Endodermal cell (in vitro differentiated cells): ENCODE results near the gene NLK. TPM values are rescaled to one million over a fixed set of nuclear protein-coding genes. Genes with fewer than 3 reads are reported as not detected.

Experiments used
- DNase-seq: peaks from one replicate; pipeline ENCODE4 v3.0.0-alpha.2; 2017
- H3K27ac ChIP-seq: 2 replicates; pipeline ENCODE4 v1.5.1; 2013; ENCODE audit warnings: mild to moderate bottlenecking, low read depth, low read length, moderate library complexity
- H3K27me3 ChIP-seq: 2 replicates; pipeline ENCODE4 v1.6.1; 2013; ENCODE audit warnings: mild to moderate bottlenecking, low read length, moderate library complexity; ENCODE audit not compliant: insufficient read depth, control insufficient read depth, poor library complexity, severe bottlenecking
- H3K36me3 ChIP-seq: 2 replicates; pipeline ENCODE4 v1.7.0; 2013; ENCODE audit warnings: mild to moderate bottlenecking, low read length, moderate library complexity; ENCODE audit not compliant: control insufficient read depth, insufficient read depth
- H3K4me1 ChIP-seq: one replicate; pipeline ENCODE4 v1.7.0; 2013; ENCODE audit warnings: low read length; ENCODE audit not compliant: control insufficient read depth, insufficient read depth
- H3K4me3 ChIP-seq: 2 replicates; pipeline ENCODE4 v1.5.1; 2013; ENCODE audit warnings: mild to moderate bottlenecking, low read length, moderate library complexity
- H3K9ac ChIP-seq: 2 replicates; pipeline ENCODE4 v1.6.1; 2013; ENCODE audit warnings: mild to moderate bottlenecking, low read length, moderate library complexity; ENCODE audit not compliant: poor library complexity, severe bottlenecking; ENCODE audit errors: extremely low read depth
- H3K9me3 ChIP-seq: 2 replicates; pipeline ENCODE4 v1.6.1; 2013; ENCODE audit warnings: mild to moderate bottlenecking, low read length, moderate library complexity; ENCODE audit not compliant: control insufficient read depth
- H3K27ac Mint-ChIP-seq: 2 replicates; pipeline ENCODE4 v1.8.0; 2020; ENCODE audit warnings: mixed read lengths
- H3K27me3 Mint-ChIP-seq: 2 replicates; pipeline ENCODE4 v1.8.0; 2021; ENCODE audit warnings: mild to moderate bottlenecking, mixed read lengths; ENCODE audit not compliant: insufficient read depth
- H3K36me3 Mint-ChIP-seq: 2 replicates; pipeline ENCODE4 v1.8.0; 2020; ENCODE audit warnings: low read depth, mixed read lengths
- H3K4me1 Mint-ChIP-seq: 2 replicates; pipeline ENCODE4 v1.8.0; 2020; ENCODE audit warnings: mixed read lengths
- H3K4me3 Mint-ChIP-seq: 2 replicates; pipeline ENCODE4 v1.8.0; 2020; ENCODE audit warnings: mild to moderate bottlenecking, moderate library complexity, mixed read lengths
- H3K9me3 Mint-ChIP-seq: 2 replicates; pipeline ENCODE4 v1.8.0; 2020; ENCODE audit warnings: mild to moderate bottlenecking, mixed read lengths
- WGBS, 2 experiments: methylation state at CpG; one replicate each; pipeline versions ENCODE4 v1.1.5 to v1.1.7; 2013; ENCODE audit warnings: missing lambda C conversion rate in 2 of 2, mixed read lengths in 1 of 2; ENCODE audit not compliant: insufficient coverage in 1 of 2, insufficient read length in 1 of 2; 5-methylcytosine and 5-hydroxymethylcytosine counted together
- total RNA-seq, 2 donors: library from RNA; stranded (reverse); fragmentation: NEBNext Ultra II Directional in 1 of 2; extraction: Animal tissue kit (Norgen Biotek cat#: 25700) in 1 of 2; gene quantifications; 2 replicates in 1 of 2; 3 replicates in 1 of 2; pipeline ENCODE4 v1.2.1, GENCODE V29; 2021
- TF ChIP-seq, protein P1 (sequence below): fragments of 200-600 bp; sonication (generic); conservative IDR thresholded peaks from 2 replicates; pipeline ENCODE4 v1.5.0; 2021; ENCODE audit warnings: antibody characterized with exemption, mild to moderate bottlenecking

Gene NLK
- total RNA-seq, 2 donors from 2014 or later, result 49.2 to 50.3 TPM

DNA sequence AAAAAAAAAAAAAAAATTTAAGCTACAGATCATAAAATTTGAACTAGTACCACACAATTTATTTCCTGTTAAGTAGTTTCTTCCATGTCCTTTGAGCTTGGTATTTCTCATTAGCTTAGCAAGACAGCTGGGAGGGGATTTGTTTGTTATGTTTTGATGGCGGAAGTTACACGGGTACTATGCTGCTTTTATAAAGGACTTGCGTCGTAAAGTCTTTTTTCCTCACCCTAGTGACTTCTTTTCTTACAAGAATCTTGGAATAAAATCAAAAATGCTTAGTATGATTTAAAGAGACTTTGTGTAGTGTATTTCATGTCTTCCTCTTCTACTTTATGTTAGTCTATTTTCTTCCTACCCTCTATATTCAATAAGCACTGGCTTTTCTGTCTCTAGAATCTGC is 89.1 kb downstream of the NLK start:
- Histone ChIP-seq H3K9me3 (no peaks in the 10 kb centered on the region), H3K36me3 (peaks cover 47% of the 10 kb centered on the region), H3K9ac (no peak overlapping the region), H3K4me3 (no peak overlapping the region), H3K27ac (no peak overlapping the region), H3K4me1 (no peaks in the 10 kb centered on the region), H3K27me3 (no peaks in the 10 kb centered on the region)
- TF ChIP-seq, protein P1, sequence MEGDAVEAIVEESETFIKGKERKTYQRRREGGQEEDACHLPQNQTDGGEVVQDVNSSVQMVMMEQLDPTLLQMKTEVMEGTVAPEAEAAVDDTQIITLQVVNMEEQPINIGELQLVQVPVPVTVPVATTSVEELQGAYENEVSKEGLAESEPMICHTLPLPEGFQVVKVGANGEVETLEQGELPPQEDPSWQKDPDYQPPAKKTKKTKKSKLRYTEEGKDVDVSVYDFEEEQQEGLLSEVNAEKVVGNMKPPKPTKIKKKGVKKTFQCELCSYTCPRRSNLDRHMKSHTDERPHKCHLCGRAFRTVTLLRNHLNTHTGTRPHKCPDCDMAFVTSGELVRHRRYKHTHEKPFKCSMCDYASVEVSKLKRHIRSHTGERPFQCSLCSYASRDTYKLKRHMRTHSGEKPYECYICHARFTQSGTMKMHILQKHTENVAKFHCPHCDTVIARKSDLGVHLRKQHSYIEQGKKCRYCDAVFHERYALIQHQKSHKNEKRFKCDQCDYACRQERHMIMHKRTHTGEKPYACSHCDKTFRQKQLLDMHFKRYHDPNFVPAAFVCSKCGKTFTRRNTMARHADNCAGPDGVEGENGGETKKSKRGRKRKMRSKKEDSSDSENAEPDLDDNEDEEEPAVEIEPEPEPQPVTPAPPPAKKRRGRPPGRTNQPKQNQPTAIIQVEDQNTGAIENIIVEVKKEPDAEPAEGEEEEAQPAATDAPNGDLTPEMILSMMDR, result no peak
- no peaks in the 10 kb centered on the region for H3K9me3 Mint-ChIP-seq
- H3K36me3 Mint-ChIP-seq, result peaks cover 44% of the 10 kb centered on the region
- H3K4me1 Mint-ChIP-seq, result no peaks in the 10 kb centered on the region
- WGBS, 2 experiments, result 96 to 100% methylated on average over 4 of the region's 4 CpGs
- no peak overlapping the region for H3K4me3 Mint-ChIP-seq
- no peak overlapping the region for H3K27ac Mint-ChIP-seq
- DNase-seq, result no peak
- no peaks in the 10 kb centered on the region for H3K27me3 Mint-ChIP-seq

DNA sequence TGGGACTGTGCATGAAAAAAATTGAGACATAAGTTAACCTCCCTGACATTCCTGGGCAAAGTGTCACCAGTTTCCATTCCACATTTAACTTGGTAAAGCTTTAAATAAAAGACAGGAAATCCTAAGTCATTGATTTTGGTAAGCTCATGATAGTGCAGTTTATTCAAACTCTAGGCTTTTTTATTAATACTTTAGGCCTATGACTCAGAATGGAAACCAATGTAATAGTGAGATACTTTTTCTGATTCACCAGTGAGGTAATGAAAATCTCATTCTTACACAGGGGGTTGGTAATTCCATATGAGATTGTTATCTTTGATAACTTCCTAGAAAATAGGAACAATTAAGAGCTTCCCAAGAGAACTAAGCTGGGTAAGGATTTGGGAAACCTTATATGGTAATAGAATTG is 91.1 kb downstream of the NLK start:
- no peak for DNase-seq
- TF ChIP-seq, protein P1, result no peak
- Histone ChIP-seq H3K27ac (no peak overlapping the region), H3K4me1 (no peaks in the 10 kb centered on the region), H3K36me3 (peaks cover 43% of the 10 kb centered on the region), H3K27me3 (no peaks in the 10 kb centered on the region), H3K9ac (no peak overlapping the region), H3K9me3 (no peaks in the 10 kb centered on the region), H3K4me3 (no peak overlapping the region)
- Mint-ChIP-seq H3K4me1 (no peaks in the 10 kb centered on the region), H3K27me3 (no peaks in the 10 kb centered on the region), H3K9me3 (no peaks in the 10 kb centered on the region), H3K27ac (no peak overlapping the region), H3K4me3 (no peak overlapping the region), H3K36me3 (peaks cover 40% of the 10 kb centered on the region)

DNA sequence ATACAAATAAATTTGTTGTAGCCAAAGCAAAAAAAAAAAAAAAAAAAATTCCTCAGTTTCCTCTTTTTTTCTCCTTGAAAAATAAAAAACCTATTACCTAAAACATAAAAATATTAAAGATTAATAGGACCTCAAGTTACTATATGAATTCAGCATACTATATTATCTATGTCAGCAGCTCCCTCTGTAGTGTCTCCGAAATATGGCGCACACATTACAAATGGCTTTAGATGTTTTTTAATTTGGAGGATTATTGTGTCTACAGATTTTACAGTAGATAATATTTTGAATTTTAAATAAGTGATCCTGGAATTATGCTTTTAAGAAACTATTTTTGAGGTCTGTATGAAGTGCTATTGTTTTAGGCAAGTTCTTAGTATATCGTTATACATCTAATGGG is 94.4 kb downstream of the NLK start:
- H3K9ac ChIP-seq, result no peak overlapping the region
- Mint-ChIP-seq H3K9me3 (no peaks in the 10 kb centered on the region), H3K27me3 (no peaks in the 10 kb centered on the region), H3K4me1 (no peaks in the 10 kb centered on the region), H3K27ac (no peak overlapping the region), H3K36me3 (peaks cover 43% of the 10 kb centered on the region), H3K4me3 (no peak overlapping the region)
- no peak overlapping the region for H3K4me3 ChIP-seq
- H3K27me3 ChIP-seq, result no peaks in the 10 kb centered on the region
- peaks cover 40% of the 10 kb centered on the region for H3K36me3 ChIP-seq
- TF ChIP-seq, protein P1, result no peak
- no peak for DNase-seq
- H3K9me3 ChIP-seq, result no peaks in the 10 kb centered on the region
- H3K27ac ChIP-seq, result no peak overlapping the region
- 100% methylated on average over 3 of the region's 3 CpGs; no CpG with 5 or more reads in 1 of the 2 experiments for WGBS, 2 experiments
- H3K4me1 ChIP-seq, result no peaks in the 10 kb centered on the region
